Activated CD4-positive, alpha-beta T cell treated with anti-CD3 and anti-CD28 coated beads, Interleukin-2, amount 10 ng/mL, durations not matched to agents 24 days and 14 days (primary cell): ENCODE measurements around the gene PTPN22. TPM values are rescaled to one million over a fixed set of nuclear protein-coding genes. Genes with fewer than 3 reads are reported as not detected.
A peak's percentile ranks its signal among the peaks of the same experiment; 100 is the strongest.
"Not testable (repeated sequence)": the region's sequence is repeated elsewhere in the genome, so short reads cannot be mapped to it uniquely, and the experiment has no call there.

Source experiments
- DNase-seq: peaks from one replicate; pipeline ENCODE4 v3.0.0; 2022
- H3K27ac Mint-ChIP-seq: one replicate; pipeline ENCODE4 v1.8.0; 2022; ENCODE audit warnings: mild to moderate bottlenecking, mixed read lengths
- H3K27me3 Mint-ChIP-seq: one replicate; pipeline ENCODE4 v1.8.0; 2022; ENCODE audit warnings: mixed read lengths
- H3K36me3 Mint-ChIP-seq: one replicate; pipeline ENCODE4 v1.8.0; 2022; ENCODE audit warnings: low read depth, mild to moderate bottlenecking, mixed read lengths
- H3K4me1 Mint-ChIP-seq: one replicate; pipeline ENCODE4 v1.8.0; 2021; ENCODE audit warnings: mixed read lengths
- H3K4me3 Mint-ChIP-seq: one replicate; pipeline ENCODE4 v1.8.0; 2022; ENCODE audit warnings: mild to moderate bottlenecking, moderate library complexity, mixed read lengths
- H3K9me3 Mint-ChIP-seq: one replicate; pipeline ENCODE4 v1.8.0; 2021; ENCODE audit warnings: mixed read lengths
- intact Hi-C: fragments of 100-400 bp; cut with micrococcal nuclease; formaldehyde crosslinking; loops from one replicate; pipeline ENCODE4 v1.15.1; 2023
- total RNA-seq: library from RNA; stranded (reverse); gene quantifications from 2 replicates; pipeline ENCODE4 v1.2.3, GENCODE V29; 2022

The PTPN22 gene
- total RNA-seq, 1 donor from 2014 or later, result 60.4 TPM

DNA sequence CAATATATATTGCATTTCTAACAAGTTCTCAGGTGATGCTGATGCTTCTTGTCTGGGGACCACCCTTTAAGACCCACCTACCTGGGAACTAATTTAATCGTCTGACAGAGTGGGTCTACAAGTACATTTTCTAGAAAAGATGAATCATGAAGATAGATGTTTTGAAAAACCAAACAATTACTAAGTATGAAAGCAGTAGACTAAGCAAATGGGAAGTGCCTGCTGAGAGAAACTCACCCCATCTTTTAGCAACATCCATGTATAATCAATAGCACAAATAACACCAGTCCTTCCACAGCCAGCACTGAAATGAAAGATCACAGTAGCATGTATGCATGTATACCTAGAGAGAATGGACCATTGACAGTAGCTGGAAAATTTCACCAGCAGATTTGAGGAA lies 17.3 kb downstream of the PTPN22 start:
- Mint-ChIP-seq H3K9me3 (peaks cover 5% of the 10 kb centered on the region), H3K27ac (peak overlapping the region; percentile 42), H3K36me3 (peaks cover 69% of the 10 kb centered on the region), H3K27me3 (no peaks in the 10 kb centered on the region), H3K4me1 (peaks cover 34% of the 10 kb centered on the region), H3K4me3 (no peak overlapping the region)
- intact Hi-C loops, result loop anchor here (5.0 kb wide), 1 partner anchor 48 kb away; the partner anchor contains the start of gene AP4B1
- DNase-seq, result no peak

DNA sequence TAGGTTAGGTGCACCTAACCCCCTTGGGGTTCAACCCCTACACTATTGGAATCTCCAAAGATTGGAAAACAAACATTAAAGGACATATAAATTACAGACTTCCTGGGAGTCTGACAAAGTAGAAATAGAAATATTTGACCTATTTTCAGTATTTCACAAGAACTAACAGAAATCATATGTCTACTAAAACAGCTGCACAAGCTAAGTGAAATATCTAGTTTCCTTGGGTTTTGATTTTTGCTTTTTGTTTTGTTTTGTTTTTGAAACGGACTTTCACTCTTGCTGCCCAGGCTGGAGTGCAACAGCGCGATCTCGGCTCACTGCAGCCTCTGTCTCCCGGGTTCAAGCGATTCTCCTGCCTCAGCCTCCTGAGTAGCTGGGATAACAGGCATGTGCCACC lies 18.8 kb downstream of the PTPN22 start:
- not testable (repeated sequence) for H3K9me3 Mint-ChIP-seq, H3K27ac Mint-ChIP-seq, DNase-seq, H3K4me3 Mint-ChIP-seq, H3K27me3 Mint-ChIP-seq
- peaks cover 30% of the 10 kb centered on the region for H3K4me1 Mint-ChIP-seq
- intact Hi-C loops, result loop anchor here (5.0 kb wide), 1 partner anchor 50 kb away; the partner anchor contains the start of gene AP4B1
- peaks cover 70% of the 10 kb centered on the region for H3K36me3 Mint-ChIP-seq

DNA sequence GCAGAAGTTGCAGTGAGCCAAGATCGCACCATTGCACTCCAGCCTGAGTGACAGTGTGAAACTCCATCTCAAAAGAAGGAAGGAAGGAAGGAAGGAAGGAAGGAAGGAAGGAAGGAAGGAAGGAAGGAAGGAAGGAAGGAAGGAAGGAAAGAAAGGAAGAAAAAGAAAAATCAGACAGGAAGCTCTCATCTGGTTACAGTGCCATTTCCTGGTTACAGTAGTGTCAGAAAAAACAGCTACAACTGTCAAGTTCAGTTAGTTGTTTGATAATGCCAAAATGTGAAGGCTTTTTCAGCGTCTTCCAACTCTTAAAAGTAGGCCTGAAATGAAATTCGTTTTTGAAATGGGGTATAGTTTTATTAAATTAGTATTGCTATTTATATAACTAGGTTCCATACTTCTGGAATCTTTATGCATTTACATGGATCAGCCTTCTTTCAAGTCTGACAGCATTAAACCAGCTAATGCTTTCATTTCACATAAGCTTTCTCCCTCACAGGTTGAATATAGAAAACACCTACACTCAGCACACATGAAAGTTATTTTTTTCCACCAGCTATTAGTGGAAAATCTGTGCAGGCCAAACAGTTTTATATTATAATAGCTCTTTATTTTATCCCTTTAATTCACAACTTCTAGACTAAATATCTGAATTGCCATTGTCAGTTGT lies 21.2 kb downstream of the PTPN22 start:
- Mint-ChIP-seq H3K9me3 (peaks cover 5% of the 10 kb centered on the region), H3K27me3 (no peaks in the 10 kb centered on the region), H3K27ac (peak overlapping the region; percentile 39), H3K36me3 (peaks cover 72% of the 10 kb centered on the region), H3K4me3 (no peak overlapping the region), H3K4me1 (peaks cover 23% of the 10 kb centered on the region)
- no peak for DNase-seq
- intact Hi-C loops, result loop anchor here (5.0 kb wide), 1 partner anchor 52 kb away; the partner anchor contains the start of gene AP4B1

DNA sequence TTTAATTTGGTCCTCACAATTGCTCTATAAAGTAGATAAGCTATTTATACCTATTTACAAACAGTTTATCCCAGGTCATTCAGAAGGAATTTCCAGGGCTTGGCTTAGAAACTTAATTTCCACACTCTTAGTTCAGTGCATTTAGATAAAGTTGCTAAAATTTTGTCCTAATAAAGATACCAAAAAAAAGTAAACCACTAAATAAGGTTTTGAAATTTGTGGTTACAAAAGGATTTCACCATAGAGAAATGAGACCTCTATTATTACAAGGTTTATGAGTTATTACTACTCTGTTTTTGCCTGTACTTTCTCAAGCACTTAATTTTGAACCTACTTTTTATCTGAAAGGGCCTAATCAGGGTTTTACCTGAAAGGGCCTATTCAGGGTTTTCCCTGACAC lies 22.4 kb downstream of the PTPN22 start:
- Mint-ChIP-seq H3K27ac (no peak overlapping the region), H3K36me3 (peaks cover 64% of the 10 kb centered on the region), H3K4me3 (no peak overlapping the region), H3K4me1 (peaks cover 13% of the 10 kb centered on the region), H3K27me3 (no peaks in the 10 kb centered on the region), H3K9me3 (peaks cover under 1% of the 10 kb centered on the region)
- intact Hi-C loops, result no loop called here
- DNase-seq, result no peak

DNA sequence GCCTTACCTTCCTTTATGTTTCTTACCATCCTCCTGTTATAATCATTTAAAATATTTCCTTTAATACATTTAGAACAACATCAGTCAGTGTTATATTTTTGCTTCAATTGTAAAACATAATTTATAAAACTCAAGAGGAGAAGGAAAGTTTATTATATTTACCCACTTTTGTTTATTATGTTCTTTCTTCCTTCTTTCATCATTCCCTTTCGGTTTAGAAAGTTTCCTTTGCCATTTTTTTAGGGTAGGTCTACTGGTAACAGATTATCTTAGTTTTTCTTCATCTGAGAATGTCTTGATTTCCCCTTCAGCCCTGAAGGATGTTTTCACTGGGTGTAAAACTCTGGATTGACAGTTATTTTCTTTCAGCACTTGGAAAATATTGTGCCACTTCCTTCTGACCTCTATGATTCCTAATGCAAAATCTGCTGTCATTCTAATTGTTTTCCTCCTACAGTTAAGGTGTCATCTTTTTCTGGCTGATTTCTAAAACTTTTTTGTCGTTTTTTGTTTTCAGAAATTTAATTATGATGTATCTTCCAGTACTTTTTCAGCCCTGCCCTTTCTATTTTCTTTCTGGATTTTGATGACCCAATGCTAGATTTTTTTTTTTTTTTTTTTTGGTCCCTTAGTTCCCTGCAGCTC lies 25.0 kb downstream of the PTPN22 start:
- Mint-ChIP-seq H3K27me3 (no peaks in the 10 kb centered on the region), H3K4me1 (peaks cover 10% of the 10 kb centered on the region), H3K9me3 (no peaks in the 10 kb centered on the region), H3K4me3 (no peak overlapping the region), H3K27ac (peak overlapping the region; percentile 75), H3K36me3 (peaks cover 73% of the 10 kb centered on the region)
- intact Hi-C loops, result no loop called here
- DNase-seq, result no peak

DNA sequence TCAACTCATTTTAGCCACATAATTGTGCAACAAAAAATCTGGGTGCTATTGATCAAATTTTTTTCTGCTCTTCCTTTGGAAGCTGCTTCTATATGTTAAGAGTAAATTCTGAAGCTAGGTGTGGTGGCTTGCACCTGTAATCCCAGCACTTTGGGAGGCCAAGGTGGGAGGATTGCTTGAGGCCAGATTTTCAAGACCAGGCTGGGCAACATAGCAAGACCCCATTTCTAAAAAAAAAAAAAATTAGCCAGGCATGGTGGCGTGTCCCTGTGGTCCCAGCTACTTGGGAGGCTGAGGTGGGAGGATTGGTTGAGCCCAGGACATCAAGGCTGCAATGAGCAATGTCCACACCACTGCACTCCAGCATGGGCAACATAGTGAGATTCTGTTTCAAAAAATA lies 35.0 kb downstream of the PTPN22 start:
- peaks cover 56% of the 10 kb centered on the region for H3K36me3 Mint-ChIP-seq
- H3K4me3 Mint-ChIP-seq, result no peak overlapping the region
- no peak overlapping the region for H3K27ac Mint-ChIP-seq
- no peak for DNase-seq
- intact Hi-C loops, result loop anchor here (5.0 kb wide), 2 partner anchors 36 to 446 kb away; partner anchors contain the start of gene PTPN22
- peaks cover 4% of the 10 kb centered on the region for H3K4me1 Mint-ChIP-seq
- H3K9me3 Mint-ChIP-seq, result no peaks in the 10 kb centered on the region
- H3K27me3 Mint-ChIP-seq, result no peaks in the 10 kb centered on the region

DNA sequence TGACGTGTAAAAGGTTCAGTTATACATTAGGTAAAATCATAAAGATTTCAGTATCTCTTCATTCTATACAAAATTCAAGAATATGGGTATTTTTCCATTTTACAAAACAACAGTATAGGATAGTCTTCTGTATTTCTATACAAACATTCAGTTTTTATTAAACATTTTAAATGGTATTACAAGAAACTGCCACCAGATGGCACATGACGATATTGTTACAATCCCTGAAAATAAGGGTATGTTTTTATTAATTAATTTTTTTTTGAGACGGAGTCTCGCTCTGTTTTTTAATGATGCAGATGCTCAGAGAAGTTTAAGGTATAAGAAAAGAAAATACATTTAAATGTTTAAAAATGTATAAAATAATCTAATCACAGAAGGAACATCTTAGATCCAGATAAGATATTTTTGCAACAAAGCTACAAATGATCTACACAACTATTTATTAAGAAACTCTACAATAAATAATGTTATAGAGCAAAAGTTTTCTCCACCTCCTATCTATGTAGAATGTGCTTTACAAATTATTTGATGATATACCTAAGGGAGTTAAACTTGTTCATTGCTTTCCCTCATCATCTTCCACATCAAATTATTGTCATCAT lies 35.7 kb downstream of the PTPN22 start:
- H3K4me3 Mint-ChIP-seq, result no peak overlapping the region
- H3K36me3 Mint-ChIP-seq, result peaks cover 56% of the 10 kb centered on the region
- DNase-seq, result peak; percentile 72

DNA sequence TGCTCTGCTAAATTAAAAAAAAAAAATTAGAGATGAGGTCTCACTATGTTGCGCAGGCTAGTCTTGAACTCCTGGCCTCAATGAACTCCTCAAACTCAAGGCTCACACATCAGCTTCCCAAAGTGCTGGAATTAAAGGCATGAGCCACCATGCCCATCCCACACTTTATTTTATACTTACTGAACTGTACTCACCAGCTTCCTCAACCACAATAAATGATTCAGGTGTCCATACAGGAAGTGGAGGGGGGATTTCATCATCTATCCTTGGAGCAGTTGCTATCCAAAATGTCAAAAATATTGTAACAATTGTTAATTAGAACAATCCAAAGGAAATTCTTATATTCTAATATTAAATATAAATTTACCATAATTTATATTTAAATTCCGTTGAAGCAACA lies 36.8 kb downstream of the PTPN22 start:
- DNase-seq, result no peak
- H3K36me3 Mint-ChIP-seq, result peaks cover 57% of the 10 kb centered on the region
- H3K4me1 Mint-ChIP-seq, result peaks cover 6% of the 10 kb centered on the region
- H3K9me3 Mint-ChIP-seq, result no peaks in the 10 kb centered on the region
- no peaks in the 10 kb centered on the region for H3K27me3 Mint-ChIP-seq
- H3K27ac Mint-ChIP-seq, result no peak overlapping the region
- H3K4me3 Mint-ChIP-seq, result no peak overlapping the region
- intact Hi-C loops, result loop anchor here (1.0 to 5.0 kb wide), 4 partner anchors 38 to 448 kb away; partner anchors contain the start of genes DCLRE1B, HIPK1 and PTPN22

More for the DNA sequence above, 35.7 kb downstream of the PTPN22 start:
- H3K4me1 Mint-ChIP-seq, result peaks cover 4% of the 10 kb centered on the region
- no peaks in the 10 kb centered on the region for H3K9me3 Mint-ChIP-seq
- intact Hi-C loops, result loop anchor here (1.0 to 5.0 kb wide), 4 partner anchors 37 to 447 kb away; partner anchors contain the start of genes DCLRE1B, HIPK1 and PTPN22
- H3K27me3 Mint-ChIP-seq, result no peaks in the 10 kb centered on the region
- H3K27ac Mint-ChIP-seq, result no peak overlapping the region

DNA sequence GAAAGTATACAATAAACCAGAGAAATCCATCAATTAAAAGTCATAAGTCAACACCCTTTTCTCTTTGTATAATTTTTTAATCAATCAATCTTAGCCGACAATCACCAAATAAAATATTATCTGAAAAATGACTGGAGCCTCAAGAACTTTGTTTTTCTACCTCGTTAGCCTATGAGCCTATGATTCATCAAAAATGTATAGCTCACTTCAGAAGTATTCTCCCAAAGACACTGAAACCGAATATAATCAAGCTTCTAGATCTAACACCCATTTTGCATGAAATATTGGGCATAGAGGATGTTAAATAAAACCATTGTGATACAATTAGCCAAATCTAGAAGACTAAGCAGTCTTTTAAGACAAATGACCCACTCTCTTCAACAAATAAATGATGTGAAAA lies 41.5 kb downstream of the PTPN22 start:
- intact Hi-C loops, result no loop called here
- Mint-ChIP-seq H3K36me3 (peaks cover 55% of the 10 kb centered on the region), H3K4me3 (no peak overlapping the region), H3K9me3 (no peaks in the 10 kb centered on the region), H3K27ac (no peak overlapping the region), H3K27me3 (no peaks in the 10 kb centered on the region), H3K4me1 (peaks cover 2% of the 10 kb centered on the region)
- no peak for DNase-seq

DNA sequence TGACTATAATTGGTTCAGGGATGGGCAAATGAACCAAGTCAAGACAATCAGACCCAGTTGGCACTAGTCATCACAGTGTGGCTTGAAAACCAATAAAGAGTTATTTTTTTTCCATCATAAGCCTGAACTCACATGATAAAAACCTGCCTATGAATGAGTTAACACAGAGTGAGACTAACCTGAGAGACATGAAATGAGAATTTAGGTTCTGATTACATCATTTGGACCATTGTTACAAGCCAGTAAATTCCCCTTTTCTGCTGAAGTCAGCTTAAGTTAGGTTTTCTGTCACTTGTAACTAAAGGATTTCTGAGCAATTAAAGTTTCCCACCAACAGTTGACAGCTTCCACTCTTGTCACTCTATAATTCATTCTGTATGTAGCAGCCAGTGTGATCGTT lies 49.6 kb downstream of the PTPN22 start:
- Mint-ChIP-seq H3K4me1 (no peaks in the 10 kb centered on the region), H3K4me3 (no peak overlapping the region), H3K9me3 (no peaks in the 10 kb centered on the region), H3K27ac (no peak overlapping the region), H3K27me3 (no peaks in the 10 kb centered on the region), H3K36me3 (peaks cover 64% of the 10 kb centered on the region)
- intact Hi-C loops, result no loop called here
- no peak for DNase-seq

DNA sequence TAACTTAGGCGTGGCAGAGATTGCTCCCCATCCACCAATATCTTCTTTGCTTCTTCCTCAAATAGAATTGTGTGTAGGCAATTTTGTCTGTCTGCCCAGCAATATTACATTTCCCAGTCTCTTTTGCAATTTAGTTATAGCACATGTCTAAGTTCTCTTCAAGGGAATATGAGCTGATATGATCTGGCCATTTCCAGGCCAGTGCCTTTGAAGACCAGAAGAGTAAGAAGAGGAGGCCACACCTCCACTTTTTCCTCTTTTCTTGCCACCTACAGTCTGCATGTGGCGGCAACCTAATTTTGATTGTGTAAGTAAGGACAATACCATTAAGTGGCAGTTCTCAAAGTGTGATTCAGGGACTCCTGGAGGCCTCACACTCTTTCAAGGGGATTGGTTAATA lies 52.9 kb downstream of the PTPN22 start:
- no peak for DNase-seq
- Mint-ChIP-seq H3K27me3 (no peaks in the 10 kb centered on the region), H3K4me1 (no peaks in the 10 kb centered on the region), H3K27ac (no peak overlapping the region), H3K36me3 (peaks cover 59% of the 10 kb centered on the region), H3K4me3 (no peak overlapping the region), H3K9me3 (no peaks in the 10 kb centered on the region)
- intact Hi-C loops, result no loop called here

DNA sequence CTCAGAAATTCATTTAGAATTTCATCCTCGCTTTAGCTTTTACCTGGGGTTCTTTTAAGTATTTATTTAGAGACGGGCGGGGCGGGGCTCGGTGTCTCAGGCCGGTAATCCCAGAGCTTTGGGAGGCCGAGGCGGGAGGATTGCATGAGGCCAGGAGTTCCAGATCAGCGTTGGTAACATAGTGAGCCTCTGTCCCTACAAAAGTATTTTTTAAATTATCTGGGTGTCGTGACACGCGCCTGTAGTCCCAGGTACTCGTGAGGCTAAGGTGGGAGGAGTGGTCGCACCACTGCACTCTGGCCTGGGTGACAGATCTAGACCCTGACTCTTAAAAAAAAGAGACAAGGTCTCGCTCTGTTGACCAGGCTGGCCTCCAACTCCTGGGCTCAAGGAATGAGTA lies 58.3 kb downstream of the PTPN22 start:
- Mint-ChIP-seq H3K36me3 (peaks cover 40% of the 10 kb centered on the region), H3K4me3 (peak overlapping the region; percentile 58), H3K27ac (peak overlapping the region; percentile 96), H3K27me3 (no peaks in the 10 kb centered on the region), H3K4me1 (peaks cover 20% of the 10 kb centered on the region), H3K9me3 (no peaks in the 10 kb centered on the region)
- intact Hi-C loops, result loop anchor here (2.0 to 5.0 kb wide), 7 partner anchors 71 to 1196 kb away; partner anchors contain the start of genes CAPZA1, CSDE1, MAGI3 and RHOC
- no peak for DNase-seq

DNA sequence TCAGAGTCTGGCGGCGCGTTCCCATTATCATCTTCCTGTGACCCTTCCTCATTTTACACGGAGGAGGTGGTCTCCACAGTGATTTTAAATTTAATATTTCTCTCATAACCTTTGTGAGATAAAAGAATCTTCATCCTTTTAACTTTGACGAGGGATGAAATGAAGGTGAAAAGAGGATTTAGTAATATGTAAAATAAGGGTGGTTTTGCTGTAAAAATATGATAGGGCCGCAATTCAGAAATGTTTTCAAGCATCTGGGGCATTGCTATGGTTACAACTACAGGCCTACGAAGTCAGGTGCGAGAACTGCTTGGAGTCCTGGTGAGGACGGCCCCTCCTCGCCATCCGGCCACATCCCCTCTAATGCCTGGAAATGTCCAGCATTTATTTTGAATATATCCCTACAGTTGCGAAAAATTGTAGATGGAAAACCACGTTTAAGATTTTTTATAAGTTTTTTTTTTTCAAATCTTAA lies 58.8 kb downstream of the PTPN22 start:
- peaks cover 41% of the 10 kb centered on the region for H3K36me3 Mint-ChIP-seq
- peak overlapping the region; percentile 96 for H3K27ac Mint-ChIP-seq
- no peaks in the 10 kb centered on the region for H3K27me3 Mint-ChIP-seq
- peak overlapping the region; percentile 96 for H3K4me3 Mint-ChIP-seq
- peaks cover 20% of the 10 kb centered on the region for H3K4me1 Mint-ChIP-seq
- DNase-seq, result peak; percentile 73
- H3K9me3 Mint-ChIP-seq, result no peaks in the 10 kb centered on the region
- intact Hi-C loops, result loop anchor here (1.0 to 5.0 kb wide), 12 partner anchors 10 to 1195 kb away; partner anchors contain the start of genes CAPZA1, CSDE1, DCLRE1B and HIPK1
